ENCODE data around the gene SPP2.

DNA sequence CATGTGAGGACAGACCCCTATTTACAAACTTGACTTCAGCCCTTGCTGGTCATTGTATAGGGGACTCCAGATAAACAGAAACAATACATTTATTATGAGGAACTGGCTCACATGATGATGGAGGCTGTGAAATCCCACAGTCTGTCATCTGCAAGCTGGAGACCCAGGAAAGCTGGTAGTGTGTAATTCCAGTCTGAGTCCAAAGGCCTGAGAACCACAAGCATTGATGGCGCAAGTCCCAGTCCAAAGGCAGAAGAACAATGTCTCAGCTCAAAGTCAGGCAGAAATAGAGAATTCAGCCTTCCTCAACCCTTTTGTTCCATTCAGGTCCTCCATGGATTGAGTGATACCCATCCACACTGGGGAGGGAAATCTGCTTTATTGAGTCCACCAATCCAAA lies 28.1 kb upstream of the SPP2 start:
- TF ChIP-seq, protein P1, sequence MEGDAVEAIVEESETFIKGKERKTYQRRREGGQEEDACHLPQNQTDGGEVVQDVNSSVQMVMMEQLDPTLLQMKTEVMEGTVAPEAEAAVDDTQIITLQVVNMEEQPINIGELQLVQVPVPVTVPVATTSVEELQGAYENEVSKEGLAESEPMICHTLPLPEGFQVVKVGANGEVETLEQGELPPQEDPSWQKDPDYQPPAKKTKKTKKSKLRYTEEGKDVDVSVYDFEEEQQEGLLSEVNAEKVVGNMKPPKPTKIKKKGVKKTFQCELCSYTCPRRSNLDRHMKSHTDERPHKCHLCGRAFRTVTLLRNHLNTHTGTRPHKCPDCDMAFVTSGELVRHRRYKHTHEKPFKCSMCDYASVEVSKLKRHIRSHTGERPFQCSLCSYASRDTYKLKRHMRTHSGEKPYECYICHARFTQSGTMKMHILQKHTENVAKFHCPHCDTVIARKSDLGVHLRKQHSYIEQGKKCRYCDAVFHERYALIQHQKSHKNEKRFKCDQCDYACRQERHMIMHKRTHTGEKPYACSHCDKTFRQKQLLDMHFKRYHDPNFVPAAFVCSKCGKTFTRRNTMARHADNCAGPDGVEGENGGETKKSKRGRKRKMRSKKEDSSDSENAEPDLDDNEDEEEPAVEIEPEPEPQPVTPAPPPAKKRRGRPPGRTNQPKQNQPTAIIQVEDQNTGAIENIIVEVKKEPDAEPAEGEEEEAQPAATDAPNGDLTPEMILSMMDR (IDR thresholded peaks at IDR 0.05; ENCODE audit: low read length), result no peak
- no peak for TF ChIP-seq EZH2 (IDR thresholded peaks at IDR 0.05; ENCODE audit: borderline replicate concordance, low read length)
